Measurements from ENCODE around the gene ERP44.
A peak's percentile ranks its signal among the peaks of the same experiment; 100 is the strongest.
"Not testable (repeated sequence)": the region's sequence is repeated elsewhere in the genome, so short reads cannot be mapped to it uniquely, and the experiment has no call there.

ERP44 gene

GRCh38 chr9:100099722-100100042 lies 882 bp upstream of the ERP44 start:
- peak; percentile 6 for DNase-seq

GRCh38 chr9:100098046-100098886 lies 534 bp downstream of the ERP44 start:
- peak; percentile 17 for DNase-seq

DNA sequence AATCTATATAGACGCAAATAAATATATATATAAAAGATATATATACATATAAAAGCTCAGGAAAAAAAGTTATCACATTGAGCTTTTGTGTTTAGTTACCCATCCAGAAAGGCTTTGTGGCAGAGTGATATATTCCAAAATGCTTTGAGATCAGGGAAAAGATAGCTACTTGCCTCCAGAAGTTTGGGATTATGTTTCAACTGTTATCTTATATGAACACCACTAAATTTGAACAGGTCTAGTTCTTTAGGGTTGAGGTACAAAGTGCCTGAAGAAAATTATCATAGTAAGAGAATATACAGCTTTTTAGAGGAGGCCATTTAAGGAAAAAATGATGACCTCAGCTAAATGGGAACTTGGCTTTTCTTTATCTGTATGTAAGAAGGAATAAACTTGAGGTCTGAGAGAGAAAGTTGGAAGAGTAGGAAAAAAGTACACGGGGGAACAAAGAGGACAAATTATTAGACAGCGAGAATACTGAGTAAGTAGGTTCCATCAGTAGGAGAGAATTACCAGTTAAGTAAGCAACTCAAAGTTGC lies 2.4 kb downstream of the ERP44 start:
- DNase-seq = no peak

DNA sequence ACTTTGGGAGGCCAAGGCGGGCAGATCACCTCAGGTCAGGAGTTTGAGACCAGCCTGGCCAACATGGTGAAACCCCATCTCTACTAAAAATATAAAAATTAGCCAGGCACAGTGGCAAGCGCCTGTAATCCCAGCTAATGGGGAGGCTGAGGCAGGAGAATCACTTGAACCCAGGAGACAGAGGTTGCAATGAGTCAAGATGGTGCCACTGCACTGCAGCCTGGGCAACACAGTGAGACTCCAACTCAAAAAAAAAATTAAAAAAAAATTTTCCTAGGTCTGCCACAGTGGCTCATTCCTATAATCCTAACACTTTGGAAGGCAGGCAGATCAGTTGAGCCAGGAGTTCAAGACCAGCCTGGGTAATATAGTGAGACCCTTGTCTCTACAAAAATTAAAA lies 4.4 kb downstream of the ERP44 start:
- DNase-seq = not testable (repeated sequence)

DNA sequence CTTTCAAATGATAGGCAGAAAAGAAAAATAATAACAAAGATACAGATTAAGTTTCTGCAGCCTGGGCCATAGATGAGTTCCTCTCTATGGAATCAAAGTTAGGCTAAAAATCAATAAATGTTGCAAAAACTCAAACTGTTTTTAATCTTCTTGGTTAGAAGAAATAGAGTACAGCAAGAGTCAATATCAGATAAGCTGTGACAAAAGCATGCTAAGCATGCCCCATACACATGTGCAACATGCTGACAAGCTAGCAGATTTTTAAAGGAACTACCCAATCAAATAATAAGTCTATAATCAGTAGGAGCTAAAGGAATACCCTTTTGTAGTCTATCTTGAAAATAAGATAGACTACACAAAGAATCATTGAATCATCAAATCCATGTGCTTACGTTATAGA lies 6.7 kb downstream of the ERP44 start:
- no peak for DNase-seq

DNA sequence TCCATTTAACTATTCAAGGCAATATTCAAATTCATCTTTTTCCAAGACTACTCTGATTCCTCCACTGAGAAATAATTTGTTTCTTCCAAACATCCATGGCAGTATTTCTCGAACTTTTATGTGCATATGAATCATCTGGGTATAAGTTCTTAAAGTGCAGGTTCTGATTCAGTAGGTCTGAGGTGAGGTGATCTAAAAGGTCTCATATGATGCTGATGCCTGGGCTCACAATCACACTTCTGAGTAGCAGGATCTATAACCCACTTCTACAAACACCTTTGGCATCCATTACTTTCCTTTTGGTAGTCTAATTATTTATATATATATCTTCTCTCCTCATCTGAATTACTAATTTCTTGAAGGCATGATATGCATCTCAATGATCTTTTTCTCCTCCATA lies 7.2 kb downstream of the ERP44 start:
- no peak for DNase-seq

DNA sequence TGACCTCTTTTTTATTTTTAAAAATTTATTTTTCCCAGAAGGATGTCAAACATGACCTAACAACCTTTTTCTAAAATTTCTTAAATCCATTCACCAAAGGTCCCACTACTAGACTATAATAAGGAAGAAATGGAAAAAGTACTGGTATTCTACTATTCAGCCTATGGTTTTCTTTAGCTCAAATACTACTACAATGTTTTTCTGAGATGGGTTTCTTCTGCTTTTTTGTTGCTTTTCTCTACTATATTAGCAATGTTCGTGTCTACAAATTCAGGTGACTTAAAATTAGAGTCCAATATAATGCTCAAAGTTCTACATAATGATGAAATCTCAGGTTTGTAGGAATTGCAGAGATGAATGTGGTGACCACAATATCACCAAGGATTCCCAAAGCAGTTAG lies 7.9 kb downstream of the ERP44 start:
- DNase-seq = no peak

DNA sequence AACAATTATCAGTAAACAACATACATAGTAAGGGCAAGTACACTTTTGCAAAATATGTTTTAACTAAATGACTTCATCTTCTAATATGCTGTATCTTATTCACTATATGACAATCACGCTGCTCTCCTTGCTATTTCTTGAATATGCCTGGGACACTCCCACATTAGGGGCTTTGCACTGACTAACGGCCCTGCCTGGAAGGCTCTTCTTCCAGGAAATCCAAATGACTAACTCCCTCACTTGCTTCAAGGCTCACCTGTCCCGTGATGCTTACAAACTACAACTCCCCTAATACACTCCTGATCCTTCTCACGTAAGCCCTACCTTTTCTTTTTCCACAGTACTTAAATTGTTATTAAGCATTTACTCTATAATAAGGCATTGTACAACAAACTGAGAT lies 10.6 kb downstream of the ERP44 start:
- DNase-seq = no peak

DNA sequence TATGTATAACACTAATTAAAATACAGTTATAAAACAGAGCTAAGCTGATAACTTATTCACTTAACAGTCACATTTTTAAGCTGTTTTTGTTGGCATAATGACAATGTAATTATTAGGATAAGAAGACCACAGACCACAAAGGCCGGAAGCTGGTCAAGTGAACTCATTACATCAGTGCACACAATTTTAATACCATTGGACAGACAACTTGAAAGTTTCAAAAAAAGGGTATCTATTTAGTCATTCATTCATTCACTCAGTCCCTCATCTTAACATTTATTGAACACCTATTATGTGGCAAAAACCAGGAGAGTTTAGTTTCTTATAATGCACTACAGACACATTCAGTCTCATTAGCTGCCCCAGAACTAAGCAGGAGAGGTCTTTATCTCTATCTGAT lies 11.6 kb downstream of the ERP44 start:
- DNase-seq = no peak

DNA sequence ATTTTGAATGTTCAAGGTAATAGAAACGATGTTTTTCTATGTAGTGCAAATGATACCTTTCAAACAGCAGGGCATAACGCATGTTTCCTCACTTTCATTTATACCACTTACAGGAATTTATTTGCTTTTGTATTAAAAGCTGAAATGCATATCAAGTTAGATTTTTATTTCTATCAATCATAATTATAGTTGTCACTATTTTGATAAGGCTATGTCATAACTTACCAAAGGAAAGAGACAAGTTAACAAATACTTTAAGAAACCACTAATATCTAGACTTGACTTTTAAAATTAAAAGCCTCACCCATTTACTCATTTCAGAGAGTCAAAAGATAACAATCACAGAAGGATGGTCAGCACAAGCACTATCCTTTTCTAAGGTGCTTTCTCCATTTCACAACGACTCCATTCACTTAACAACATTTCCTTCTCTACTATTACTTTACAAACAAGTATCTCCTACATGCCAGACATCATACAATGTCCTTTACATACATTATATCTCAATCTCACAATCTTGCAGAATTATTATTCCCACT lies 12.6 kb downstream of the ERP44 start:
- DNase-seq = no peak

GRCh38 chr9:100084734-100085133 lies 14.1 kb downstream of the ERP44 start:
- DNase-seq = no peak

GRCh38 chr9:100084128-100084453 lies 14.7 kb downstream of the ERP44 start:
- no peak for DNase-seq

DNA sequence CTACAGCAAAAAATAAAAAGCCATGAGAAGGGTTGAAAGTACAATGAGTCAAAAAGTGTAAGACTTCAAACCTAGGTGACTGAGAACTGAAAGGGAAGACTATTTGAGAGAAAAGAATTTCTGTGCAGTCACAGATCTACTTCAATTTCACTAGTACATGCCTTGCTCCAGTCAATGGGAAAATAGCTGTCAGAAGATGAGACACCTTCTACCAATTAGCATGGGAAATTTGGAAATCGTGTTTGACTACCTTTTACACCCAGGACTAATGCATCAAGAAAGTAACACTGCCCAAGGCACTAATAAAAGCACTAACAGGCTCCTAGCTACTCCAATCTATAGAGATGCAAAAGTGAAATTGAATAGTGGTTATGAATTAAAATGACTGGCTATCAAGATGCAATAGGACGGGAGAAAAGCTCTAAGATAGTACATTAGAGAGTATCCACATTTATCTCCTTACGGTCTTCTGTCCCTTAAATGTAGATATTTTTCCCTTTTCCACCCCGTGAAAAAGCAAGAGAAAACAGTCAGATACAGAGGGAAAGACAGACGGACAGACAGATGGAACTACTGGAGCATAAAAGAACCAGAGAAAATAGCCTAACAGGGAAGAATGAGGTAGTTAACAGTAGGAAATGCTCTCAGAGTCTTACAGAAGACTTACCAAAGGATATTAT lies 15.2 kb downstream of the ERP44 start:
- no peak for DNase-seq

DNA sequence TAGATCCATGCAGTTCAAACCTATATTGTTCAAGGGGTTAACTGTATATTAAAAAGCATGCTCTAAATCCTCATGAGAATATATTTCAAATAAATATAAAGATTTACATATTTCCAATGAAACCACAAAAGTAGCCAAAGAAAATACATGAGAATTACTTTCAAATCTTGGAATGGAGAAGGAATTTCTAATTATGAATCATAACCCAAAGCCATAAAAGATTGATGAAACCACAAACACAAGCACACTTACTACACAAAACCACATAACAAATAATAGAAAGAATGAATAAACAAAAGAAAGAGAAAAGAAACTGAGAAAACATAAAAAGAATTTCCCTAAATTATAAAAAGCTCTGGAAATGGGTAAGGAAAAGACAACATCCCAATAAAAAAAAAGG lies 16.0 kb downstream of the ERP44 start:
- no peak for DNase-seq

DNA sequence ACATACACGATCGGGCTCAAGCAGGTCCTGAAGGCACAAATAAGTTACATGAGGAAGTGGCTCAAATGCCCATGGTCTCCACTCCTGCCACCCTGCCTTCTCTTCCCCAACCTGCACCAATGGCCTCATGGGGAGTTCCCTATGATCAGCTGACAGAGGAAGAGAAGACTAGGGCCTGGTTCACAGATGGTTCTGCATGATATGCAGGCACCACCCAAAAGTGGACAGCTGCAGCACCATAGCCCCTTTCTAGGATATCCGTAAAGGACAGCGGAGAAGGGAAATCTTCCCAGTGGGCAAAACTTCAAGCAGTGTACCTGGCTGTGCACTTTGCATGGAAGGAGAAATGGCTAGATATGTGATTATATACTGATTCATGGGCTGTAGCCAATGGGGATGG lies 22.5 kb downstream of the ERP44 start:
- DNase-seq = not testable (repeated sequence)

DNA sequence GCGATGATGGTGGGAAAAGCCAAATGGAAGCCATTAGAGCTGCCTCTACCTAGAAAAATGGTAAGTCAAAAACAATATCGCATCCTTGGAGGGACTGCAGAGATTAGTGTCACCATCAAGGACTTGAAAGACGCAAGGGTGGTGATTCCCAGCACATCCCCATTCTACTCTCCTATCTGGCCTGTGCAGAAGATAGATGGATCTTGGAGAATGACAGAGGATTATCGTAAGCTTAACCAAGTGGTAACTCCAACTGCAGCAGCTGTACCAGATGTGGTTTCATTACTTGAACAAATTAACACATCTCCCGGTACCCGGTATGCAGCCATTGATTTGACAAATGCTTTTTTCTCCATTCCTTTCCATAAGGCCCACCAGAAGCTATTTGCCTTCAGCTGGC lies 23.8 kb downstream of the ERP44 start:
- DNase-seq = no peak

- DNase-seq = no peak
Observed at GRCh38 chr9:100074093-100074492, 24.7 kb downstream of the ERP44 start.

GRCh38 chr9:100072805-100073204 lies 26.0 kb downstream of the ERP44 start:
- no peak for DNase-seq

DNA sequence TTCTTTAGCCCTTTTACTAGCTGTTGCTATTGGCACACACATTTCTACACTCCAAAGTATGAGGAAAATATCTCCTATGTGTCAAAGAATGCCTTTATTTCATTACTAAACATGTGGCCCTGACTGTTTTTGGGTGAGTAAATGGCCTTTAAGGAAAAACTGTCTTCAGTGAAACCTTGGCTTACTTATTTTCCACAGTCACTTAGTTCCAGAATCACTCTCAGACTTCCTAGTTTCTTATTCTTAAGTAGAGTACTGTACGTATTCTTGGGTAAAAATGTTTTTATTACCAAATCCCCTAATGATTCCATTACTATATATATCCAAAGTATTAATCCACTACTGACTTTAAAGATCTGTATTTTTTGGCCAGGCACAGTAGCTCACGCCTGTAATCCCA lies 27.5 kb downstream of the ERP44 start:
- no peak for DNase-seq

DNA sequence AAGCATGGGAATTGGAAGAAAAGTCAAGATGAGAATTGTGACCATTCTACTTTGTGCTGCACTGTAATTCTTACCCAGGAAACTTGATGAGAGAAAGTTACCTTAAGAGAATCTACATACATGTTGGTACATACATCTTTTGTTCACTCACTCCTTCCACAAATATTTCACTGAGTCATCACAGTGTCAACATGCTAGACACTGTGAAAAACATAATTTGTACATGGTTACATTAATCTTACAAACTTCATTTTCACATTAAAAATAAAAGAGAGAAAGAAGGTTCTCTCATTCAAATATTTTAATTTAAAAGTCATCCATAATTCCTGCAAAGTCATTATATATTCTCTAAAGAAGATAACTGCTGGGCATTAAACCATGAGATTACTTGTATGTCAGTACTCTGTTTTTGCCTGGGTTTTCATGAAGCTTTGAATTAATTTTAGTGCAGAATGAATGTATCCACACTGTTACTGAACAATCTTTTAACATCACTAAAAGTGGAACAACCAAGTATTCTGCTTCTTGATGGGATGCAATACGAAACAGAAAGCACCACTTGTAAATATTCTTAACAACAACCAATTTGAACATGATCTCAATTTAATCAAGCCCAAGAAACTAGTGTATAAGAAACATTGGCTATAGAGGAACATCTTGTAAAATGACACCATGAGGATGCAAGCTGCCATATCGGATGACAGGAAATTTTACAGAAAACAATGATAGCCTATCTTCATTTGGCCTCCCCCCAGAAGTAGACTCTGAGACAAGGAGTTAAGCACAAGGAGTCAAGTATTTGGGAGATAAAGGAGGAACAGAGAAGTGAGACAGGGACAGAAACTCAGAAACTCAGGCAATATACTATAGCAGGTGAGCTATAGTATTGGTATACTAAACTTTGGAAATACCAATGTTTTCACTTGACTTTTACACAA lies 28.4 kb downstream of the ERP44 start:
- DNase-seq = no peak

DNA sequence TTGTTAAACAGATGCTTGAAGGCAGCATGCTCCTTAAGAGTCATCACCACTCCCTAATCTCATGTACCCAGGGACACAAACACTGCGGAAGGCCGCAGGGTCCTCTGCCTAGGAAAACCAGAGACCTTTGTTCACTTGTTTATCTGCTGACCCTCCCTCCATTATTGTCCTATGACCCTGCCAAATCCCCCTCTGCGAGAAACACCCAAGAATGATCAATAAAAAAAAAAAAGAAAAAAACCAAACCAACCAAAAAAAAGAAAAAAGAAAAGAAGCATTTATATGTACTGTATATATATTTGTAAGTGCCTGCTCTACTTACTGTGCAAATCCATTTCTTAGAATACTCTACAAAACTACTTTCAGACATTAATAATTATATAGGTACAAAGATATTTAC lies 29.7 kb downstream of the ERP44 start:
- not testable (repeated sequence) for DNase-seq

GRCh38 chr9:100067990-100068389 lies 30.8 kb downstream of the ERP44 start:
- DNase-seq = not testable (repeated sequence)

DNA sequence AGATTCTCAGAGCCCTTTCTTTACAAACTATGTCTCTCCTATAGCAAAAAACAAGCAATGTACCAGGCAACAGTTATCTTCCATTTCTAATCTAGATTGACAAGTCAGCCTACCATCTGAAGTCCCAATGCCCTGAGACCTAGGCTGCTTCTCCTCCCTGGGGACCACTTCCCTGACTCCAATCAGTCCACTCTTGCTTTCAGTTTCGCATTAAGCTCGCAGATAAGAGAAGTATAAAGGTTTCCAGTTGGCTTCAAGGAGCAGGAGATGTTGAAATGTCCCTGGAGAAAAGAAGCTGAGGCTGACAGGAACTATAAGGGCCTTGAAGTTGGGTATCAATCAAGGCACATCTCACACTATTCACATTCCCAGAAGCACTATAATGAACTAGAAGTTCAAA lies 32.3 kb downstream of the ERP44 start:
- DNase-seq = no peak
